SK-N-SH treated with all-trans-retinoic acid at 6 μM for 48 hours (cell line): ENCODE results near the gene AUTS2.

Experiments used
- ATAC-seq: fragments of 200-7000 bp; cut with Tn5 transposase; 3 replicates; pipeline ENCODE4 v1.9.1; 2020; ENCODE audit warnings: mild to moderate bottlenecking, moderate library complexity
- BACH2 ChIP-seq: fragments of 250-450 bp; sonication (Bioruptor Pico); IDR thresholded peaks from 2 replicates; pipeline ENCODE4 v1.9.0; 2021; ENCODE audit warnings: mild to moderate bottlenecking, borderline replicate concordance
- CREB5 ChIP-seq: fragments of 250-450 bp; sonication (Bioruptor Pico); IDR thresholded peaks from 2 replicates; pipeline ENCODE4 v1.5.1; 2020; ENCODE audit warnings: low read depth, mild to moderate bottlenecking, moderate library complexity
- CSDC2 ChIP-seq: fragments of 250-450 bp; sonication (Bioruptor Pico); IDR thresholded peaks from 2 replicates; pipeline ENCODE4 v1.5.0; 2020; ENCODE audit warnings: mild to moderate bottlenecking, moderate library complexity
- CSRNP3 ChIP-seq: fragments of 250-450 bp; sonication (Bioruptor Pico); IDR thresholded peaks from 2 replicates; pipeline ENCODE4 v1.5.1; 2021; ENCODE audit warnings: mild to moderate bottlenecking, moderate library complexity
- ESRRG ChIP-seq: fragments of 250-450 bp; sonication (Bioruptor Pico); IDR thresholded peaks from 2 replicates; pipeline ENCODE4 v1.6.1; 2021; ENCODE audit warnings: mild to moderate bottlenecking
- GLIS3 ChIP-seq: fragments of 250-450 bp; sonication (Bioruptor Pico); IDR thresholded peaks from 2 replicates; pipeline ENCODE4 v1.5.0; 2020; ENCODE audit warnings: mild to moderate bottlenecking, moderate library complexity
- ISL1 ChIP-seq: fragments of 250-450 bp; sonication (Bioruptor Pico); IDR thresholded peaks from 2 replicates; pipeline ENCODE4 v2.1.2; 2022; ENCODE audit warnings: mild to moderate bottlenecking, moderate library complexity
- OSR1 ChIP-seq: fragments of 250-450 bp; sonication (Bioruptor Pico); IDR thresholded peaks from 2 replicates; pipeline ENCODE4 v1.8.0; 2022; ENCODE audit warnings: moderate library complexity, mild to moderate bottlenecking, inconsistent platforms
- PATZ1 ChIP-seq: fragments of 250-450 bp; sonication (Bioruptor Pico); IDR thresholded peaks from 2 replicates; pipeline ENCODE4 v1.8.0; 2020; ENCODE audit warnings: mild to moderate bottlenecking, moderate library complexity, borderline replicate concordance
- PPARA ChIP-seq: fragments of 250-450 bp; sonication (Bioruptor Pico); IDR thresholded peaks from 2 replicates; pipeline ENCODE4 v1.5.0; 2020; ENCODE audit warnings: mild to moderate bottlenecking, borderline replicate concordance
- RARB ChIP-seq: fragments of 250-450 bp; sonication (Bioruptor Pico); IDR thresholded peaks from 2 replicates; pipeline ENCODE4 v1.8.0; 2021; ENCODE audit warnings: mild to moderate bottlenecking, moderate library complexity
- TCF4 ChIP-seq: fragments of 250-450 bp; sonication (Bioruptor Pico); IDR thresholded peaks from 2 replicates; pipeline ENCODE4 v1.8.0; 2021; ENCODE audit warnings: mild to moderate bottlenecking, moderate library complexity, borderline replicate concordance
- TSHZ2 ChIP-seq: fragments of 250-450 bp; sonication (Bioruptor Pico); IDR thresholded peaks from 2 replicates; pipeline ENCODE4 v1.5.0; 2020; ENCODE audit warnings: mild to moderate bottlenecking, moderate library complexity
- ZC3H10 ChIP-seq: fragments of 250-450 bp; sonication (Bioruptor Pico); IDR thresholded peaks from 2 replicates; pipeline ENCODE4 v1.5.1; 2021; ENCODE audit warnings: mild to moderate bottlenecking, moderate library complexity
- ZFP30 ChIP-seq: fragments of 450-650 bp; formaldehyde crosslinking; IDR thresholded peaks from 2 replicates; pipeline ENCODE4 v1.5.0; 2022; ENCODE audit warnings: mild to moderate bottlenecking, moderate library complexity
- ZNF565 ChIP-seq: fragments of 450-650 bp; formaldehyde crosslinking; conservative IDR thresholded peaks from 2 replicates; pipeline ENCODE4 v1.5.0; 2020; ENCODE audit warnings: low read depth, mild to moderate bottlenecking, moderate library complexity
- ZNF70 ChIP-seq: fragments of 450-650 bp; formaldehyde crosslinking; IDR thresholded peaks from 2 replicates; pipeline ENCODE4 v1.5.0; 2020; ENCODE audit warnings: mild to moderate bottlenecking, moderate library complexity

AUTS2 gene

GRCh38 chr7:70595370-70595754 lies 997.1 kb downstream of the AUTS2 start:
- TF ChIP-seq ISL1 (CRISPR knock-in tag) (no peak), BACH2 (no peak), CSDC2 (no peak)
- ATAC-seq, result peak; percentile 24

GRCh38 chr7:70595755-70596597 lies 997.7 kb downstream of the AUTS2 start:
- peak; percentile 88 for ATAC-seq
- TF ChIP-seq TSHZ2 (CRISPR knock-in tag) (no peak), OSR1 (CRISPR knock-in tag) (no peak), TCF4 (CRISPR knock-in tag) (no peak), GLIS3 (CRISPR knock-in tag) (no peak), CSRNP3 (CRISPR knock-in tag) (no peak), ZNF565 (CRISPR knock-in tag) (no peak), RARB (CRISPR knock-in tag) (no peak), ESRRG (CRISPR knock-in tag) (no peak), BACH2 (no peak), CREB5 (CRISPR knock-in tag) (no peak)

- ATAC-seq, result no peak
- TF ChIP-seq CSRNP3 (CRISPR knock-in tag) (no peak), CREB5 (CRISPR knock-in tag) (no peak), TSHZ2 (CRISPR knock-in tag) (no peak), CSDC2 (no peak), ESRRG (CRISPR knock-in tag) (no peak), ZNF565 (CRISPR knock-in tag) (no peak), ZNF70 (CRISPR knock-in tag) (no peak), ZC3H10 (CRISPR knock-in tag) (no peak), RARB (CRISPR knock-in tag) (no peak), ZFP30 (CRISPR knock-in tag) (no peak), PATZ1 (CRISPR knock-in tag) (no peak), ISL1 (CRISPR knock-in tag) (no peak), PPARA (no peak)
Observed at GRCh38 chr7:70596598-70596913, 998.3 kb downstream of the AUTS2 start.
